LNCAP (cell line): ENCODE results near the gene RUNDC1.

Experiments used
- CTCF ChIP-seq: fragments of 450-650 bp; IDR thresholded peaks from 2 replicates; pipeline ENCODE4 v1.5.1; 2017; ENCODE audit warnings: mild to moderate bottlenecking

The RUNDC1 gene

GRCh38 chr17:43020030-43020621 is 39.8 kb downstream of the RUNDC1 start:
- no peak for TF ChIP-seq CTCF

GRCh38 chr17:43020789-43021740 is 40.7 kb downstream of the RUNDC1 start:
- no peak for TF ChIP-seq CTCF

GRCh38 chr17:43021741-43022512 is 41.6 kb downstream of the RUNDC1 start, which contains the start of gene VAT1:
Gene VAT1, minus strand, starts transcription at chr17:43022385. Its CDS starts 63 bp downstream, at chr17:43022322.
- no peak for TF ChIP-seq CTCF

- TF ChIP-seq CTCF: no peak
These were observed 44.3 kb downstream of the RUNDC1 start, which contains the start of gene RND2 for GRCh38 chr17:43024407-43025289. Gene RND2, plus strand, starts transcription at chr17:43025231. Its CDS starts 117 bp downstream, at chr17:43025348.

GRCh38 chr17:43025290-43025657 is 44.9 kb downstream of the RUNDC1 start:
- TF ChIP-seq CTCF: no peak

GRCh38 chr17:43025766-43026537 is 45.6 kb downstream of the RUNDC1 start:
- TF ChIP-seq CTCF: no peak
